ENCODE data around the gene PTPRN2. TPM values are rescaled to one million over a fixed set of nuclear protein-coding genes. Genes with fewer than 3 reads are reported as not detected.

The PTPRN2 gene
- total and polyA plus RNA-seq, 2 of the 8 experiments (the other 6 are each of a cell fraction or from before 2014, with no cell fraction given) = 2.6 to 4.5 TPM

DNA sequence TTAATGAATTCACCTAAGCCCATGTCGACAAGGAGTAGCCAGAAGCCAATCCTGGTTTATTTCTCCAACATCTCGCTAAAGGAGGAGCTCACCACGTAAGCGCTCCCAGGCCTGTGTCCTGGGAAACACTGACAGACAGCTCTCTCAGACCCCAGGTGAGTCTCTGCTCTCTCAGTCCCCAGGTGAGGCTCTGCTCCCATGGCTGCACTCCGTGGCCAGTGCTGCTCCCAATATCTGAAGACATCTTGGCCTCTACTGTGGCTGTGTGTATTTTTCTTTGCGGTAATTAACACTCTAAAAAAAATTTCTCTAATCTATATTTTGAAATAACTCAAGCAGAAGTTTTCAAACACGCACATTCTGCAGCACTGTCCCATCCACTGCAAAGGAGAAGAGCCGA is 564.5 kb downstream of the PTPRN2 start:
- H3K14ac ChIP-seq (ENCODE audit: insufficient read length) = no peak overlapping the region
- H3K18ac ChIP-seq (ENCODE audit: extremely low read depth, low read length) = no peak overlapping the region
- H4K20me1 ChIP-seq (replicated peaks in 1 of 2; ENCODE audit: control insufficient read depth in 1 of 2, insufficient read depth in 2 of 2, low read length in 2 of 2) = peaks cover 0 to 2% of the 10 kb centered on the region in 2 experiments
- H2BK20ac ChIP-seq (ENCODE audit: low read length) = no peak overlapping the region
- no peak overlapping the region for H2BK12ac ChIP-seq (ENCODE audit: low read depth, low read length)
- ChIA-PET CTCF (ENCODE audit: partially characterized antibody) (no interaction called here), POLR2A (ENCODE audit: partially characterized antibody) (no interaction called here)
- H3K56ac ChIP-seq (replicated peaks; ENCODE audit: insufficient read length, low read depth, low read length) = no peak overlapping the region
- no peak overlapping the region for H2BK120ac ChIP-seq (replicated peaks; ENCODE audit: low read depth, low read length)
- no peaks in the 10 kb centered on the region for H3K23me2 ChIP-seq (ENCODE audit: low read depth, low read length)
- no peak overlapping the region for H3K4me2 ChIP-seq (ENCODE audit: insufficient read depth in 1 of 2, low read depth in 2 of 2, low read length in 2 of 2)
- H2BK15ac ChIP-seq (ENCODE audit: low read length) = peak overlapping the region; percentile 20; the same call in 1 of the 2 replicates
- H3K4me3 ChIP-seq (ENCODE audit: extremely low read depth in 1 of 4, insufficient read depth in 2 of 4, low read depth in 3 of 4, low read length in 4 of 4) = no peak overlapping the region
- H3K27ac ChIP-seq (ENCODE audit: low read depth, low read length) = no peak overlapping the region
- H2AK5ac ChIP-seq (ENCODE audit: low read depth, low read length) = no peak overlapping the region
- peaks cover 0 to 7% (median under 1%) of the 10 kb centered on the region in 4 experiments; a peak in 5 of 7 replicates for H3K27me3 ChIP-seq (replicated peaks in 1 of 4; ENCODE audit: control insufficient read depth in 3 of 4, extremely low read depth in 1 of 4, insufficient read depth in 3 of 4, low read length in 3 of 4)
- no peak overlapping the region for H2BK5ac ChIP-seq (ENCODE audit: low read depth, low read length)
- peaks cover 0 to 9% (median 2%) of the 10 kb centered on the region in 4 experiments; a peak in 2 of 7 replicates for H3K4me1 ChIP-seq (replicated peaks in 1 of 4; ENCODE audit: control insufficient read depth in 3 of 4, insufficient read depth in 4 of 4, low read length in 3 of 4)
- H3K36me3 ChIP-seq (ENCODE audit: control insufficient read depth in 2 of 4, insufficient read depth in 4 of 4, low read length in 3 of 4) = no peaks in the 10 kb centered on the region
- no peak overlapping the region for H3K4ac ChIP-seq (replicated peaks; ENCODE audit: insufficient read length, low read depth, low read length)
- no peak overlapping the region for H3K9ac ChIP-seq (replicated peaks in 1 of 4; ENCODE audit: extremely low read depth in 1 of 4, low read depth in 3 of 4, low read length in 3 of 4)
- H3K79me2 ChIP-seq (ENCODE audit: control insufficient read depth in 1 of 2, insufficient read depth in 2 of 2, low read length in 2 of 2) = no peaks in the 10 kb centered on the region
- H2AFZ ChIP-seq (ENCODE audit: low read length) = no peak overlapping the region
- H3K79me1 ChIP-seq (ENCODE audit: low read depth, low read length) = no peaks in the 10 kb centered on the region
- H4K8ac ChIP-seq (ENCODE audit: extremely low read depth, insufficient read depth, low read length) = no peak overlapping the region
- no peak for DNase-seq (ENCODE audit: low read depth in 1 of 2, low spot score in 2 of 2)
- no peak for FAIRE-seq
- H4K91ac ChIP-seq (replicated peaks; ENCODE audit: insufficient read length, low read length) = no peak overlapping the region
- H3K23ac ChIP-seq (ENCODE audit: insufficient read length) = no peak overlapping the region
- WGBS, 2 experiments (ENCODE audit: extremely low coverage in 1 of 2, insufficient coverage in 1 of 2, insufficient read length in 1 of 2, insufficient replicate concordance in 2 of 2, low coverage in 1 of 2, low lambda C conversion rate in 2 of 2, missing lambda C conversion rate in 1 of 2) = 94% methylated on average over 8 of the region's 8 CpGs; no CpG with 5 or more reads in 1 of the 2 experiments
- no peak overlapping the region for H4K5ac ChIP-seq (ENCODE audit: insufficient read length, low read depth, low read length)
- no peaks in the 10 kb centered on the region for H3K9me3 ChIP-seq (ENCODE audit: insufficient read depth in 2 of 2, low read depth in 1 of 2, low read length in 1 of 2)
- TF ChIP-seq NRF1 (IDR thresholded peaks at IDR 0.05; ENCODE audit: low read depth, low read length) = no peak
- TF ChIP-seq FOSL1 (IDR thresholded peaks at IDR 0.05; ENCODE audit: insufficient read depth, low read depth, low read length) = no peak
- TF ChIP-seq RAD21 (IDR thresholded peaks at IDR 0.05 in 1 of 2, conservative IDR thresholded peaks at IDR 0.05 in 1 of 2; ENCODE audit: low read depth in 2 of 2, low read length in 2 of 2) = no peak
- no peak for TF ChIP-seq GTF2F1 (IDR thresholded peaks at IDR 0.05; ENCODE audit: borderline replicate concordance, low read depth, low read length)
- TF ChIP-seq RBBP5 (IDR thresholded peaks at IDR 0.05; ENCODE audit: borderline replicate concordance, low read depth, low read length) = no peak
- TF ChIP-seq MAFK (IDR thresholded peaks at IDR 0.05; ENCODE audit: low read depth, low read length) = no peak
- TF ChIP-seq SUZ12 (IDR thresholded peaks at IDR 0.05; ENCODE audit: low read length) = no peak
- no peak for TF ChIP-seq BACH1 (IDR thresholded peaks at IDR 0.05; ENCODE audit: low read length)
- TF ChIP-seq ZNF274 (IDR thresholded peaks at IDR 0.05; ENCODE audit: borderline replicate concordance, extremely low read depth, low read length) = no peak
- no peak for TF ChIP-seq YY1 (IDR thresholded peaks at IDR 0.05; ENCODE audit: low read depth, low read length)
- TF ChIP-seq CHD1 (IDR thresholded peaks at IDR 0.05; ENCODE audit: low read depth, low read length) = no peak
- TF ChIP-seq CHD2 (IDR thresholded peaks at IDR 0.05; ENCODE audit: low read length) = no peak

Data from H1 (cell line).